Measurements from ENCODE around the gene TTC33.
"Not testable (repeated sequence)": the region's sequence is repeated elsewhere in the genome, so short reads cannot be mapped to it uniquely, and the experiment has no call there.

Gene TTC33

DNA sequence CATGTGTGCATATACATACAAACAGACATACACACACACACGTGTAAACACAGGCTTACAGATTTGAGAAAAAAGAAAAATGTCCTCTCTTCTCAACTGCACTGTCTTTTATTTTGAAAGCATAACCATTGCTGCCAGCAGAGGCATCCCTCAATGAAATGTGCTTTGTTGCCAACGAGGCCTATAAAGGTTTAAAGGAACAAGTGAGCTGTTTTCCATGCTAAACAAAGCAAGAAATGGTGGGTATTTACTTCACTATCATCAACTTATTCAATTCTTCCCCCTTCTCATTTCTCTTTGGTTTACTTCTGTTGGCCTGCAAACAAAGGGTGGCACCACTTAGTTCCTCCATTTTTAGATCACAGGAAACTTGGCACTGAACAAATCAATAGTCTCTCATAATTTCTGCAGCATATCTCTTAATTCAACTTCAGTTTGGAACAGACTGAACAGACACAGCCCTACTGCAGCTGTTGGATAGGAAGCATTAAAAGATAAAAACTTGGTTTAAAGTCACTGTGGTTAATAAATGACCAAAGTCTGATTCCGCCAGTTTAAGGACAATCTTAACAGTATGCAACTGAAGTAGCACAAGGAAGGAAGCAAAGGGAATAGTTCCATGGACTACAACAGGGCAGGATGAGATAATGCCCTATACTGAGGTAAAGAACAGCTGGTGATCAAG, 21.7 kb downstream of the TTC33 start:
- TF ChIP-seq, protein P1, sequence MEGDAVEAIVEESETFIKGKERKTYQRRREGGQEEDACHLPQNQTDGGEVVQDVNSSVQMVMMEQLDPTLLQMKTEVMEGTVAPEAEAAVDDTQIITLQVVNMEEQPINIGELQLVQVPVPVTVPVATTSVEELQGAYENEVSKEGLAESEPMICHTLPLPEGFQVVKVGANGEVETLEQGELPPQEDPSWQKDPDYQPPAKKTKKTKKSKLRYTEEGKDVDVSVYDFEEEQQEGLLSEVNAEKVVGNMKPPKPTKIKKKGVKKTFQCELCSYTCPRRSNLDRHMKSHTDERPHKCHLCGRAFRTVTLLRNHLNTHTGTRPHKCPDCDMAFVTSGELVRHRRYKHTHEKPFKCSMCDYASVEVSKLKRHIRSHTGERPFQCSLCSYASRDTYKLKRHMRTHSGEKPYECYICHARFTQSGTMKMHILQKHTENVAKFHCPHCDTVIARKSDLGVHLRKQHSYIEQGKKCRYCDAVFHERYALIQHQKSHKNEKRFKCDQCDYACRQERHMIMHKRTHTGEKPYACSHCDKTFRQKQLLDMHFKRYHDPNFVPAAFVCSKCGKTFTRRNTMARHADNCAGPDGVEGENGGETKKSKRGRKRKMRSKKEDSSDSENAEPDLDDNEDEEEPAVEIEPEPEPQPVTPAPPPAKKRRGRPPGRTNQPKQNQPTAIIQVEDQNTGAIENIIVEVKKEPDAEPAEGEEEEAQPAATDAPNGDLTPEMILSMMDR (IDR thresholded peaks at IDR 0.05; ENCODE audit: low read depth, low read length) = no peak
- H3K4me3 ChIP-seq (ENCODE audit: low read depth, low read length) = no peak overlapping the region

DNA sequence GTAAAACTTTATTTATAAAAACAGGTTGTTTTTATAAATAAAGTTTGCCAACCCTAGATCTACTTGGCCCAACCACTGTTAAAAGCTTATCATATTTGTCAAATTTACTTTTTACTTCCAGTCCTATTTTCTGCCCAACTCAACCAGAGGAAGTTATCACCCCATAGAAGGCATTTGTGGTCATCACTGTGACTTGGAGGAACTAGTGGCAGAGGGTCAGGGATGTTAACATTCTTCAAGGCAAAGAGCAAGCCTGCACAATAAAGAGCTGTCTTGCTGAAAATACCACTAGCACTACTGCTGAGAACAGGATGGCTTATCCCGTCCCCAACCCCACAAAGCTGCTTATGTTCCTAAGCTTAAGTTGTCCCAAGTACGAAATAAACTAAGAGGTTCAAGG, 22.3 kb downstream of the TTC33 start:
- TF ChIP-seq, protein P1 (IDR thresholded peaks at IDR 0.05; ENCODE audit: low read depth, low read length) = no peak
- H3K4me3 ChIP-seq (ENCODE audit: low read depth, low read length) = no peak overlapping the region

DNA sequence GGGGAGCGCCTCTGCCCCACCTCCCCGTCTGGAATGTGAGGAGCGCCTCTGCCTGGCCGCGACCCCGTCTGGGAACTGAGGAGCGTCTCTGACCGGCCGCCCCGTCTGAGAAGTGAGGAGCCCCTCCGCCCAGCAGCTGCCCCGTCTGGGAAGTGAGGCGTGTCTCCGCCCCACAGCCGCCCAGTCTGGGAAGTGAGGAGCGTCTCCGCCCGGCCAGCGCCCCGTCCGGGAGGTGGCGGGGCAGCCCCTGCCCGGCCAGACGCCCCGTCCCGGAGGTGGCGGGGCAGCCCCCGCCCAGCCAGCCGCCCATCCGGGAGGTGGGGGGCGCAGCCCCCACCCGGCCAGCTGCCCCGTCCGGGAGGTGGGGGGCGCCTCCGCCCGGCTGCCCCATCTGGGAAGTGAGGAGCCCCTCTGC, 33.3 kb downstream of the TTC33 start:
- not testable (repeated sequence) for H3K4me3 ChIP-seq (ENCODE audit: low read depth, low read length)

DNA sequence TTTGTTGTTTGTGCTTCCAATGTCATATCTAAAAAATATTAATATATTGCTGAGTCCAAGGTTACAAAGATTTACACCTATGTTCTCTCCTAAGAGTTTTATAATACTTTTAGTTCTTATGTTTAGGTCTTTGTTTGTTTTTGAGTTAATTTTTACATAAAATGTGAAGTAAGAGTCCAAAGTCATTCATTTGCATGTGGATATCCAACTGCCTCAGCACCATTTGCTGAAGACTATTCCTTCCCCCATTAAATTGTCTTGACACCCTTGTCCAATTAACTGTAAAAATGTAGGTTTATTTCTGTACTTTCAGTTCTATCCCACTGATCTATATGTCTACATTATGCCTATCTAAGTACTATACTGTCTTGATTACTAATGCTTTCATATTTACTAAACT, 35.7 kb downstream of the TTC33 start:
- TF ChIP-seq, protein P1 (IDR thresholded peaks at IDR 0.05; ENCODE audit: low read depth, low read length) = no peak
- no peak overlapping the region for H3K4me3 ChIP-seq (ENCODE audit: low read depth, low read length)

DNA sequence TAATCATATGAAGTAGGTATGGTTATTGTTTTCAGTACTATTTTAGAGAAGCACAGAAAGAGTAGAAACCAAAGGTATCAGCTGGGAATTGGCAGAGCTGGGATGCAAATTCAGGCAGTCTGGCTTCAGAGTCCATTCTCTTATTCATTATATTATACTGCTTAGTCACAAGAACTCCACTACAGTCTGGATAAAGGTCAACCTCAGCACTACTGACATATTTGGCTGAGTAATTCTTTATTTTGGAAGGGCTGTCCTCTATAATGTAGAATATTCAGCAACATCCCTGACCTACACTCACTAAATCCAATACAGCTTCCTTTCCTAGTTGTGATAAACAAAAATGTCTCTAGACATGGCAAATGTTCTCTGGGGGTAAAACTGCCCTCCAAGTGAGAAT, 38.5 kb downstream of the TTC33 start:
- no peak overlapping the region for H3K4me3 ChIP-seq (ENCODE audit: low read depth, low read length)
- TF ChIP-seq, protein P1 (IDR thresholded peaks at IDR 0.05; ENCODE audit: low read depth, low read length) = no peak

DNA sequence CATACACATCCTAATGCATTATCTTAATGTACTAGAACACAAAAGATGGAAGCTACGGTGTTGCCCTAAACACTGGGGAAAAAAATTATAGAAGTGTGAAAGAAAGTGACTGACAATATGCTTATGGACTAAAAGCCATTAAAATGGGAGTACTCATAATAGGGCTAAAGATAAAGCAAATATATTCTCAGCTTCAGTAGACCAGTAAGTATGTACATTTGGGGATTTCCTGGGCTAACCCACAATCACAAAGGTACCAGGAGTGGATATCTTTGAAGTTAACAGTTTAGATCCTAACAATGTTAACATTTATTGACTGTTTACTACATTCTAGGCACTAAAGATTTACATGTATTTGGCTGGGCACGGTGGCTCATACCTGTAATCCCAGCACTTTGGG, 39.2 kb downstream of the TTC33 start:
- H3K4me3 ChIP-seq (ENCODE audit: low read depth, low read length) = no peak overlapping the region
- TF ChIP-seq, protein P1 (IDR thresholded peaks at IDR 0.05; ENCODE audit: low read depth, low read length) = no peak

DNA sequence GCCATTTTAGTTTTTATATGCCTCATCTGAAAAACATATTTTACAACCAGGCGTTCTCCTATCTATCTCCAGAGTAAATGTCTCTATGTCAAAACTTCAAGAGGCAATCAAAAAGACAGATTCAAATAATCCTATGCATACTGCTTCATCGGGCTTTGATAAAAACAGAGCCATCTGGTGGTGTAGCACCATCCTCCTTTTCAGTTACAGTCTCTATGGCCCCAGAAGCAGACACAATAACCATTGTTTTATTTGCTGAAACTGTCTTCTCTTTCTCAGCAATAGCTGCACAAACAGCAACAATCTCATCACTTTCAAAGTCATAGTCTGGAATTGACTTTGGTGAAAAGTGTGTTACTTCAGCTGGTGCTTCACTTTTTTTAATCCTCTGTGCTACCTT, 39.8 kb downstream of the TTC33 start:
- TF ChIP-seq, protein P1 (IDR thresholded peaks at IDR 0.05; ENCODE audit: low read depth, low read length) = no peak
- no peak overlapping the region for H3K4me3 ChIP-seq (ENCODE audit: low read depth, low read length)

DNA sequence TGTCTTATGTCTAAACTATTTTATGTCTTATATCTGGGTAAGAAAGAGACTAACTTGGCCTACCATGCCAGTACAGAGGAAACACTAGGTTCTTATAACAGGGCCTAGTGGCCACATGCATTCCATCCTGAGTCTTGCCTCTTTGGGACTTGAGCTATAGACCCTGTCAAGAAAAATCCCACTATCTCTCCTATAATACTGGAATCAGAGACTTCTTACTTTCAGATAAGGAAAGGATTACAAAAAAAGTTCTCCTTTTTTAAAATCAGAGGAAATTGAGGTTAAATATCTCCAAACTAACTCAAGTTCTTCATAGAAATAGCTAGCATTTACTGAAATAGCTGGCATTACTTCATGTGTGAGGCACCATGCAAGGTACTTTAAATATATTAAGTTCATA, 41.8 kb downstream of the TTC33 start:
- TF ChIP-seq, protein P1 (IDR thresholded peaks at IDR 0.05; ENCODE audit: low read depth, low read length) = no peak
- no peak overlapping the region for H3K4me3 ChIP-seq (ENCODE audit: low read depth, low read length)

DNA sequence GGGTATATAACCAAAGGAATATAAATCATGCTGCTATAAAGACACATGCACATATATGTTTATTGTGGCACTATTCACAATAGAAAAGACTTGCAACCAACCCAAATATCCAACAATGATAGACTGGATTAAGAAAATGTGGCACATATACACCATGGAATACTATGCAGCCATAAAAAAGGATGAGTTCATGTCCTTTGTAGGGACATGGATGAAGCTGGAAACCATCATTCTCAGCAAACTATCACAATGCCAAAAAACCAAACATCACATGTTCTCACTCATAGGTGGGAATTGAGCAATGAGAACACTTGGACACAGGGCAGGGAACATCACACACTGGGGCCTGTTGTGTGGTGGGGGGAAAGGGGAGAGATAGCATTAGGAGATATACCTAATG, 45.2 kb downstream of the TTC33 start:
- H3K4me3 ChIP-seq (ENCODE audit: low read depth, low read length) = not testable (repeated sequence)

DNA sequence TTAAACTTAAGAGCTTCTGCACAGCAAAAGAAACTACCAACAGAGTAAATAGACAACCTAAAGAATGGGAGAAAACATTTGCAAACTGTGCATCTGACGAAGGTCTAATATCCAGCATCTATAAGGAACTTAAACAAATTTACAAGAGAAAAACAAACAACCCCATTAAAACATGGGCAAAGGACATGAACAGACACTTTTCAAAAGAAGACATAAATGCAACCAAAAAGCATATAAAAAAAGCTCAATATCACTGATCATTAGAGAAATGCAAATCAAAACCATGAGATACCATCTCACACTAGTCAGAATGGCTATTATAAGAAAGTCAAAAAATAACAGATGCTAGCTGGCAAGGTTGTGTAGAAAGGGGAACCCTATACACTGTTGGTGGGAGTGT, 50.3 kb downstream of the TTC33 start:
- H3K4me3 ChIP-seq (ENCODE audit: low read depth, low read length) = not testable (repeated sequence)

DNA sequence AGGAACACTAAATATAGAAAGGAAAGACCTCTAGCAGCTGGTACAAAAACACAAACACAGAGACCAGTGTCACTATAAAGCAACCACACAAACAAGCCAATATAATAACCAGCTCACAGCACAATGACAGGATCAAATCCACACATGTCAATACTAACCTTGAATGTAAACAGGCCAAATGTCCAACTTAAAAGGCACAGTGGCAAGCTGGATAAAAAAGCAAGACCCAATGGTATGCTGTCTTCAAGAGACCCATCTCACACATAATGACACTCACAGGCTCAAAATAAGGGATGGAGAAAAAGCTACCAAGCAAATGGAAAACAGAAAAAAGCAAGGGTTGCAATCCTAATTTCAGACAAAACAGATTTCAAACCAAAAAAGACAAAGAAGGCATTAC, 53.7 kb downstream of the TTC33 start:
- H3K4me3 ChIP-seq (ENCODE audit: low read depth, low read length) = not testable (repeated sequence)
